NCI-H1436 (cell line): Measurements from ENCODE around the gene BRSK2.

ENCODE experiments used
- DNase-seq: peaks from one replicate; lab custom pipeline; 2025; lab: John Stamatoyannopoulos, UW

BRSK2 gene

GRCh38 chr11:1469911-1470680 lies 80.4 kb downstream of the BRSK2 start:
- no peak for DNase-seq

GRCh38 chr11:1470681-1471611 lies 81.2 kb downstream of the BRSK2 start:
- no peak for DNase-seq

- no peak for DNase-seq
Observed at GRCh38 chr11:1471736-1472135, 82.0 kb downstream of the BRSK2 start.

- no peak for DNase-seq
Observed at GRCh38 chr11:1472180-1473005, 82.7 kb downstream of the BRSK2 start.

GRCh38 chr11:1473011-1473628 lies 83.4 kb downstream of the BRSK2 start:
- DNase-seq, result no peak

- no peak for DNase-seq
Observed at GRCh38 chr11:1473786-1474185, 84.1 kb downstream of the BRSK2 start.

GRCh38 chr11:1475841-1476240 lies 86.1 kb downstream of the BRSK2 start:
- no peak for DNase-seq

- DNase-seq, result no peak
Observed at GRCh38 chr11:1476940-1477736, 87.4 kb downstream of the BRSK2 start.

- DNase-seq, result no peak
Observed at GRCh38 chr11:1478011-1478410, 88.3 kb downstream of the BRSK2 start.

- no peak for DNase-seq
Observed at GRCh38 chr11:1478544-1478943, 88.8 kb downstream of the BRSK2 start.

- DNase-seq, result no peak
Observed at GRCh38 chr11:1479006-1479677, 89.4 kb downstream of the BRSK2 start.

GRCh38 chr11:1479678-1480118 lies 90.0 kb downstream of the BRSK2 start:
- DNase-seq, result no peak

GRCh38 chr11:1480191-1480554 lies 90.4 kb downstream of the BRSK2 start:
- no peak for DNase-seq

GRCh38 chr11:1480555-1481482 lies 91.1 kb downstream of the BRSK2 start:
- no peak for DNase-seq

GRCh38 chr11:1481483-1481825 lies 91.7 kb downstream of the BRSK2 start:
- no peak for DNase-seq

- DNase-seq, result no peak
Observed at GRCh38 chr11:1481861-1482441, 92.2 kb downstream of the BRSK2 start.

- no peak for DNase-seq
Observed at GRCh38 chr11:1482581-1483444, 93.1 kb downstream of the BRSK2 start.

- DNase-seq, result no peak
Observed at GRCh38 chr11:1483445-1483961, 93.8 kb downstream of the BRSK2 start.
